T-cell (primary cell): ENCODE results near the gene IL2RG. TPM values are rescaled to one million over a fixed set of nuclear protein-coding genes. Genes with fewer than 3 reads are reported as not detected.
A peak's percentile ranks its signal among the peaks of the same experiment; 100 is the strongest.

Experiments
- ATAC-seq, 4 experiments: fragments of 200-7000 bp in 3 of 4; fragments of 150-1000 bp in 1 of 4; cut with Tn5 transposase; replicated peaks in 1 of 4; 1 replicate in 3 of 4; 2 replicates in 1 of 4; pipeline ENCODE4 v1.10.0; 2021; ENCODE audit warnings: moderate library complexity in 3 of 4, mild to moderate bottlenecking in 2 of 4, moderate number of reproducible peaks in 1 of 4
- CTCF ChIA-PET, 2 donors: fragments of 300-600 bp; sonication (Branson Sonifier 250); formaldehyde crosslinking; loops; one replicate each; lab custom pipeline; 2022; ENCODE audit warnings: antibody characterized with exemption in 2 of 2; lab: Charles Lee
- POLR2A ChIA-PET, 2 donors: fragments of 300-600 bp; sonication (Branson Sonifier 250); formaldehyde crosslinking; loops; one replicate each; lab custom pipeline; 2022; ENCODE audit warnings: antibody characterized with exemption in 2 of 2; lab: Charles Lee
- DNase-seq, 35 experiments: peaks; one replicate each; pipeline versions ENCODE4 v3.0.0 to v3.0.0-alpha.2; 2013 to 2023
- H3K27ac ChIP-seq: one replicate; pipeline ENCODE4 v1.5.1; 2013; ENCODE audit warnings: low read length
- H3K27me3 ChIP-seq, 2 experiments: replicated peaks in 1 of 2; 1 replicate in 1 of 2; 2 replicates in 1 of 2; pipeline versions ENCODE4 v1.6.1 to v1.7.0; 2013; ENCODE audit warnings: low read length in 1 of 2, mixed read lengths in 1 of 2; ENCODE audit not compliant: control insufficient read depth in 2 of 2, insufficient read depth in 2 of 2; ENCODE audit errors: extremely low read depth in 1 of 2
- H3K36me3 ChIP-seq, 2 donors: 1 replicate in 1 of 2; 2 replicates in 1 of 2; pipeline versions ENCODE4 v1.6.1 to v1.7.0; 2013; ENCODE audit warnings: low read length in 1 of 2; ENCODE audit not compliant: control insufficient read depth in 2 of 2, insufficient read depth in 1 of 2; ENCODE audit errors: extremely low read depth in 1 of 2
- H3K4me1 ChIP-seq, 2 experiments: 1 replicate in 1 of 2; 2 replicates in 1 of 2; pipeline versions ENCODE4 v1.6.1 to v1.7.0; 2013; ENCODE audit warnings: low read length in 2 of 2, mixed read lengths in 1 of 2; ENCODE audit not compliant: insufficient read depth in 2 of 2, control insufficient read depth in 1 of 2; ENCODE audit errors: extremely low read depth in 1 of 2
- H3K4me3 ChIP-seq, 2 donors: 1 replicate in 1 of 2; 2 replicates in 1 of 2; pipeline versions ENCODE4 v1.5.1 to v1.7.0; 2013; ENCODE audit warnings: mild to moderate bottlenecking in 2 of 2, low read length in 1 of 2, moderate library complexity in 1 of 2; ENCODE audit not compliant: control insufficient read depth in 1 of 2; ENCODE audit errors: extremely low read depth in 1 of 2
- H3K9me3 ChIP-seq: 2 replicates; pipeline ENCODE4 v1.7.0; 2013
- H3K27ac Mint-ChIP-seq, 2 donors: one replicate each; pipeline ENCODE4 v1.8.0; 2020 to 2021; ENCODE audit warnings: mild to moderate bottlenecking in 2 of 2, mixed read lengths in 2 of 2
- H3K27me3 Mint-ChIP-seq, 2 donors: one replicate each; pipeline ENCODE4 v1.8.0; 2021 to 2022; ENCODE audit warnings: mixed read lengths in 2 of 2
- H3K36me3 Mint-ChIP-seq: one replicate; pipeline ENCODE4 v1.8.0; 2021; ENCODE audit warnings: mixed read lengths
- H3K4me1 Mint-ChIP-seq, 3 donors: one replicate each; pipeline ENCODE4 v1.8.0; 2020 to 2022; ENCODE audit warnings: mixed read lengths in 3 of 3, mild to moderate bottlenecking in 1 of 3
- H3K4me3 Mint-ChIP-seq, 3 donors: one replicate each; pipeline ENCODE4 v1.8.0; 2020 to 2022; ENCODE audit warnings: mild to moderate bottlenecking in 3 of 3, mixed read lengths in 3 of 3, moderate library complexity in 3 of 3
- H3K9me3 Mint-ChIP-seq, 3 donors: one replicate each; pipeline ENCODE4 v1.8.0; 2020 to 2022; ENCODE audit warnings: mixed read lengths in 3 of 3
- WGBS: methylation state at CpG from one replicate; pipeline ENCODE4 v1.1.5; 2013; ENCODE audit warnings: missing lambda C conversion rate; ENCODE audit not compliant: insufficient coverage; 5-methylcytosine and 5-hydroxymethylcytosine counted together
- total RNA-seq, 35 experiments: library from RNA in 6 of 35; stranded (reverse) in 6 of 35; fragments of 120-200 nt in 1 of 35; gene quantifications; one replicate each; pipeline versions ENCODE4 v1.2.1 to v1.2.4 and lab custom pipeline; 2013 to 2026

IL2RG gene
- total RNA-seq, 5 donors from 2014 or later (not counting 1 experiment from before 2014, with no cell fraction given), result 285 to 380 (median 312) TPM

DNA sequence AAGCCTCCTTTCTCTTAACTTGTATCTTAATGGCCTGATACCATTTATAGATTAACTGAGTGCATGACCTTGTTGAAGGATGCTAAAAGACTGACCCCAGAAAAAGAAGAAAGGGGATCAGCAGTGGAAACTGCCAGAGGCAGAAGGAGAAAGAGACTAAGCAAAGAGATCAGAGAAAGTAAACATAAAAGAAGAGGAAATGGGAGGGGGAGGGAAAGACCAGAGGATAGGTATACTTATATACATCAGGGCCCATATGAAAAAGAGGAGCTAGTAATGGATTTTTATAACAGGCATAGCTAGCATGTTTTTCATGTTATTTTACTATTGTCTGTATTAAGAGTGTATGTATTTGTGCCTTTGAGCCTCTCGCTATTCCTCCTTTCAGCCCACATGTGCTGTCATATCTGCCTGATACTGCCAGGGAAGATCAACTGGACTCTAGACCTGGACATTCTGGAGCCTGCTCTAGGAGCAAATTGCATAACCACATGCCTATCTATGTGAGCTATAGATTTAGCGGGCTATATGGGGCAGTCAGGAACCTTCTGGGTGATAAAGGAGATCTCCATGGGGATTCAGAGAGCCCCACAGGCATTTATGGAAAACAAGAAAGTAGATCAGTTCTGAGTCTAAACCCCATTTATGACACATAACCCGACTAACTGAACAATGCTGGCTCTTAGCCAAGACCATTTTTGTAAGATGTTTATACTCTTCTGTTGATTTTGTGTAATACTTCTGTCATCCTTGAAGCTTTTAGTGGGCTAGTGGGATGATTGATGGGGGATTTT lies 29.9 kb downstream of the IL2RG start:
- CTCF ChIA-PET, result no interaction called here
- ATAC-seq, result no peak
- WGBS, result no CpG with 5 or more reads among the region's 3 CpGs
- no peaks in the 10 kb centered on the region for H3K9me3 ChIP-seq
- H3K27ac Mint-ChIP-seq, result no peak overlapping the region
- peaks cover 3 to 4% of the 10 kb centered on the region in 2 donors for H3K27me3 Mint-ChIP-seq
- POLR2A ChIA-PET, result no interaction called here
- no peak overlapping the region for H3K27ac ChIP-seq
- H3K36me3 ChIP-seq, result no peaks in the 10 kb centered on the region
- H3K4me1 Mint-ChIP-seq, result peaks cover 0 to 8% (median 6%) of the 10 kb centered on the region in 3 donors
- no peak overlapping the region for H3K4me3 Mint-ChIP-seq
- H3K9me3 Mint-ChIP-seq, result no peaks in the 10 kb centered on the region
- H3K4me1 ChIP-seq, result peaks cover 0 to 5% of the 10 kb centered on the region in 2 experiments
- no peaks in the 10 kb centered on the region for H3K27me3 ChIP-seq
- no peak overlapping the region for H3K4me3 ChIP-seq
- DNase-seq, result no peak
- H3K36me3 Mint-ChIP-seq, result no peaks in the 10 kb centered on the region

DNA sequence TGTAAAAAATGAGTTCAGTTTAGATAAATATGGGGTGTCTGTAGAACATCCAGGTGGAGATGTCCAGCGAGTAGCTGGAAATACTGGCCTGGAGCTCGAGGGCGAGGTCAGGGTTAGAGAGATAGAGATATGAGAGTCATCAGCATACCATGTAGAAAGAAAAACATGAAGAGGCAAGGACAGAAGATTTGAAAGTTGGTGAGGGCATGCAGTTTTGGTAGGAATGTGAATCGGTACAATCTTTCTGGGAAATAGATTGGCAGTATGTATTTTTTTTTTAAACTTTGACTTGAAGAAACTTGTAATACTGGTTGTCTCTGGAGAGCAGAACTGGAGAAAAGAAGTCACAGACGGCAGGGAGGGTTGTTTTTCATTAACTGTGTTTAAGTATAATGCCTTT lies 40.8 kb downstream of the IL2RG start:
- no peak overlapping the region for H3K4me3 ChIP-seq
- H3K4me1 Mint-ChIP-seq, result peaks cover 0 to 14% (median 14%) of the 10 kb centered on the region in 3 donors
- no peak overlapping the region for H3K27ac Mint-ChIP-seq
- POLR2A ChIA-PET, result no interaction called here
- ATAC-seq (no peak), DNase-seq (no peak)
- H3K27me3 Mint-ChIP-seq, result peaks cover 5 to 29% of the 10 kb centered on the region in 2 donors
- no peaks in the 10 kb centered on the region for H3K9me3 Mint-ChIP-seq
- H3K4me3 Mint-ChIP-seq, result no peak overlapping the region
- no peaks in the 10 kb centered on the region for H3K36me3 ChIP-seq
- H3K27me3 ChIP-seq, result no peaks in the 10 kb centered on the region
- H3K27ac ChIP-seq, result no peak overlapping the region
- 93% methylated on average over 3 of the region's 5 CpGs for WGBS
- peaks cover 0 to 13% of the 10 kb centered on the region in 2 experiments for H3K4me1 ChIP-seq
- H3K36me3 Mint-ChIP-seq, result peaks cover 2% of the 10 kb centered on the region
- no peaks in the 10 kb centered on the region for H3K9me3 ChIP-seq
- CTCF ChIA-PET, result no interaction called here

DNA sequence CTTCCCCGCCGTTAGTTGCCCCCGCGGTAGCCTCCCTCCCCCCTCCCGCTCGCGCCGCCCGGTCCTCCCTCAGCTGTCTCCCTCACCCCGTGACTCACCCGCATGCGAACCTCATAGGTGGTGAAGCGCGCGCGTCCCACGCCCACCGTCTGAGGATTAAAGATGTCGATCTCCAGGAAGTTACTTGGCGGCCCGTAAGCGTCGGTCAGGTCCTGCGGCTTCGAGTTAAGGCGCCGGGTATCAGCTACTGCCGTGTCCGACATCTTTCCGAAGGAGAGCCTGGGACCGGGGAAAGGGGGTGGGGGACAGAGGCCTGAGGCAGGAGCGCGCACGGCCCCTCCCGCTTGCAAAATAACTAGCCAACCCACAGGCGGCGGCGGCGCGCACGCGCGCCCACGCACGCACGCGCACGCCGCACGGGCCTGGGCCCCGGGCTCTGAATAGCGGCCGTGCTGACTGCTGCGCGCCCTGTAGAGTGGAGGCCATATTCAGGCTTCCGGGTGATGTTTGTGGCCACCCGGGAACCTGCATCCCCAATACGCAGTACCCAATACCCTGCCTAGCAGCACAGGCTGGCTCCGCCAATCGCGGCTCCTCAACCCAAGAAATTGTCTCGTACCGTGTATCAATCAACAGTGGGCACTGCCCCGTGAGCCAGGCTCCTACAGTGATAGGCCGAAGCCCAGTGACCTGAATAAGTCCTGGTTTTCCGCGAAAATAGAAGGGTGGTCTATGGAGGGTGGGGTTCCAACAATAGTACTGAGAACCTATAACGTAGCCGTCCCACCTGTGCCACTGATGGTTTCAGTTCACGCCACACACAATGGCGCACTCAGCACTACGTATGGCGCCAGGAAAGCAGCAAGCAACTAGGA lies 43.1 kb downstream of the IL2RG start, which contains the start of gene SNX12:
Gene SNX12, minus strand, starts transcription at position 291 of the 875 bp plus-strand sequence. Its CDS starts 28 bp downstream, at position 263.
- H3K4me1 ChIP-seq, result peaks cover 0 to 13% of the 10 kb centered on the region in 2 experiments
- H3K27me3 Mint-ChIP-seq, result peaks cover 0 to 18% of the 10 kb centered on the region in 2 donors
- H3K36me3 Mint-ChIP-seq, result peaks cover 7% of the 10 kb centered on the region
- no peaks in the 10 kb centered on the region for H3K36me3 ChIP-seq
- CTCF ChIA-PET, result interaction anchor here (0.6 to 1.1 kb wide), 2 partner anchors 50 to 62 kb away, joined by 4 read pairs; no protein-coding TSS in a partner anchor
- peak within 1 kb of the TSS; percentile 94 to 95 for H3K27ac Mint-ChIP-seq
- DNase-seq, result peak; percentile 77 to 92 (median 85)
- 0% methylated on average over 4 of the region's 73 CpGs for WGBS
- peaks cover 8 to 22% (median 22%) of the 10 kb centered on the region in 3 donors for H3K4me1 Mint-ChIP-seq
- no peaks in the 10 kb centered on the region for H3K27me3 ChIP-seq
- peak within 1 kb of the TSS; percentile 87 for H3K27ac ChIP-seq
- peak; percentile 92 to 96 (median 93) for ATAC-seq
- peak within 1 kb of the TSS; percentile 83 to 92 (median 85) for H3K4me3 Mint-ChIP-seq
- H3K9me3 ChIP-seq, result no peaks in the 10 kb centered on the region
- POLR2A ChIA-PET, result interaction anchor here (0.6 to 1.2 kb wide), 5 partner anchors 44 to 935 kb away, joined by 3 to 10 read pairs (median 6); partner anchors contain the start of genes IGBP1 (in 1 of the 2) and NLGN3 (in 1 of the 2)
- H3K4me3 ChIP-seq, result peak within 1 kb of the TSS; percentile 71 to 77
- no peaks in the 10 kb centered on the region for H3K9me3 Mint-ChIP-seq

DNA sequence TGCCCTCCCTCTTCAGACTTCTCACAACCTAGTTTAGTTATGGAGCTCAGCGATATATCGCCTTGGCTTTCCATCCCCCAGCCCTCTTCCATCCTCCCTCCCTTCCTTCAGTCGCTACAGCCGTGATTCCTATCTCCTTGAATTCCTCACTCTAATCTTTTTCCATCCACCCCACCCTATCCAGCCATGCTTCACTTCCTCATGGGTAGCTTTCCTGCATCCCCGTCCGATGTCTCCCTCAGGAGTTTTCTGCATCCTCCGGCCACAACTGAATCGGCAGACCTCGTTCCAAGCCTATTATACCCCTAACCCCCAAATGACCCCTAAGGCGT lies 43.7 kb downstream of the IL2RG start:
- Histone ChIP-seq H3K27ac (peak overlapping the region; percentile 59), H3K36me3 (no peaks in the 10 kb centered on the region), H3K27me3 (no peaks in the 10 kb centered on the region), H3K9me3 (no peaks in the 10 kb centered on the region), H3K4me3 (peak overlapping the region; percentile 63 to 77), H3K4me1 (peaks cover 0 to 13% of the 10 kb centered on the region in 2 experiments)
- CTCF ChIA-PET, result interaction anchor here (0.6 to 1.1 kb wide), 2 partner anchors 50 to 63 kb away, joined by 4 read pairs; no protein-coding TSS in a partner anchor
- peaks cover 10% of the 10 kb centered on the region for H3K36me3 Mint-ChIP-seq
- H3K4me3 Mint-ChIP-seq, result peak overlapping the region; percentile 83 to 92 (median 85)
- peak in 1 of 35 experiments; percentile 3 for DNase-seq
- no peaks in the 10 kb centered on the region for H3K9me3 Mint-ChIP-seq
- no peak for ATAC-seq
- H3K27ac Mint-ChIP-seq, result peak overlapping the region; percentile 94
- WGBS, result 2% methylated on average over 7 of the region's 10 CpGs
- peaks cover 8 to 25% (median 22%) of the 10 kb centered on the region in 3 donors for H3K4me1 Mint-ChIP-seq
- peaks cover 0 to 20% of the 10 kb centered on the region in 2 donors for H3K27me3 Mint-ChIP-seq
- POLR2A ChIA-PET, result interaction anchor here in 1 of 2 donors (0.6 to 1.2 kb wide), 4 partner anchors 44 to 934 kb away, joined by 3 to 10 read pairs (median 5); partner anchors contain the start of genes IGBP1 and NLGN3

DNA sequence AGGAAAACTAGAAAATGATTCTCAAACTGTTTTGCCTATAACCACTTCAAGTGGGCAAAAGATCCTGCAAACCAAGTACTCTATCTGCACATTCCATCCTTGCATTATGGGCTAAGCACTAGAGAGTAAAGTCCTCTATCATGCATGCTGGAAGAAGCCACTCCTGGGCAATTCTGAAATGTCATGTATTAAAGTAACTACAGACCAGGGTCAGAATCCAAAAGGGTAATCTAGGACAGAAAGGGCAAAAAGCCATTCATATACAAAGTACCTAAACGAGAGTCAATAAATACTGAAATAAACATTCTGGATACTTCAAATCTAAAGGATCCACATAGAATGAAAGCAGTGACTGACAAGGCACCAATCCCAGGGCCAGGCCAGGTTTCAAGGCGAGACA lies 44.3 kb downstream of the IL2RG start:
- Mint-ChIP-seq H3K4me1 (peaks cover 8 to 26% (median 22%) of the 10 kb centered on the region in 3 donors), H3K4me3 (peak overlapping the region; percentile 83 to 92 (median 85)), H3K36me3 (peaks cover 13% of the 10 kb centered on the region), H3K27ac (peak overlapping the region; percentile 94), H3K9me3 (no peaks in the 10 kb centered on the region), H3K27me3 (peaks cover 0 to 16% of the 10 kb centered on the region in 2 donors)
- no CpG with 5 or more reads among the region's 2 CpGs for WGBS
- ChIA-PET POLR2A (interaction anchor here in 1 of 2 donors (1.0 to 1.2 kb wide), 3 partner anchors 45 to 934 kb away, joined by 3 to 10 read pairs (median 3); partner anchors contain the start of gene IGBP1), CTCF (interaction anchor here in 1 of 2 donors (1.1 kb wide), 1 partner anchor 63 kb away, joined by 4 read pairs; no protein-coding TSS in a partner anchor)
- ATAC-seq, result no peak
- Histone ChIP-seq H3K27me3 (no peaks in the 10 kb centered on the region), H3K9me3 (no peaks in the 10 kb centered on the region), H3K36me3 (peaks cover 0 to under 1% of the 10 kb centered on the region in 2 donors), H3K27ac (peak overlapping the region; percentile 59), H3K4me1 (peaks cover 0 to 13% of the 10 kb centered on the region in 2 experiments), H3K4me3 (peak overlapping the region in 1 of 2 donors; percentile 77)
- DNase-seq, result no peak
